IMR-90 (cell line): ENCODE data around the gene HINT3.

Source experiments
- FOS ChIP-seq: fragments of 150-350 bp; IDR thresholded peaks from 2 replicates; pipeline ENCODE4 v1.6.1; 2016; ENCODE audit warnings: low read depth, low read length
- MAFK ChIP-seq: IDR thresholded peaks from 2 replicates; pipeline ENCODE4 v1.6.1; 2012; ENCODE audit warnings: low read depth, low read length, improper control_type of control experiment
- MXI1 ChIP-seq: IDR thresholded peaks from 2 replicates; pipeline ENCODE4 v1.6.1; 2012; ENCODE audit warnings: low read depth, mild to moderate bottlenecking, low read length, moderate library complexity, borderline replicate concordance
- POLR2A ChIP-seq: IDR thresholded peaks from 2 replicates; pipeline ENCODE4 v1.6.1; 2012; ENCODE audit warnings: mild to moderate bottlenecking, low read depth, low read length
- SMC3 ChIP-seq: fragments of 150-350 bp; IDR thresholded peaks from 2 replicates; pipeline ENCODE4 v1.6.1; 2016; ENCODE audit warnings: low read depth, mild to moderate bottlenecking, antibody characterized with exemption, low read length, moderate library complexity
- TF ChIP-seq, protein P1 (sequence below): conservative IDR thresholded peaks from 2 replicates; pipeline ENCODE4 v1.5.1; 2012; ENCODE audit warnings: mild to moderate bottlenecking, low read depth, low read length, improper control_type of control experiment

DNA sequence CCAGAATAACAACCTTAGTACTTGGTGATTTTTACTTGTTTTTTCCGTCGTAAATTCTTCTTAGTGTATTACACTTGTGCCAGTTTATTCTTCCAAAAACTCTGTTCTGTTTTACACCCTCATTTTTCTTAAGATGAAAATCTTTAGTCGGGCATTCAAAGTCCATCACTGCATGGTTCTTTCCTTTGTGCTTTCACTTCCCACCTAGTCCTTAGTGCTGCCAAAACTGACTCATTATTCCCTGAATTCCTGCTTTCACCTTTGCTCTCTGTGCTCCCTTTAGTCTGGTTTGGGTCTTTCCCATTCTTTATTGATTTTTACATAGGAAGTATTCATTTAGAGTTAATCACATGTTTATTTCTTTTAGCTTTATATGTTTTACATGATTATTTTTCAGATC is 33.1 kb downstream of the HINT3 start:
- TF ChIP-seq, protein P1, sequence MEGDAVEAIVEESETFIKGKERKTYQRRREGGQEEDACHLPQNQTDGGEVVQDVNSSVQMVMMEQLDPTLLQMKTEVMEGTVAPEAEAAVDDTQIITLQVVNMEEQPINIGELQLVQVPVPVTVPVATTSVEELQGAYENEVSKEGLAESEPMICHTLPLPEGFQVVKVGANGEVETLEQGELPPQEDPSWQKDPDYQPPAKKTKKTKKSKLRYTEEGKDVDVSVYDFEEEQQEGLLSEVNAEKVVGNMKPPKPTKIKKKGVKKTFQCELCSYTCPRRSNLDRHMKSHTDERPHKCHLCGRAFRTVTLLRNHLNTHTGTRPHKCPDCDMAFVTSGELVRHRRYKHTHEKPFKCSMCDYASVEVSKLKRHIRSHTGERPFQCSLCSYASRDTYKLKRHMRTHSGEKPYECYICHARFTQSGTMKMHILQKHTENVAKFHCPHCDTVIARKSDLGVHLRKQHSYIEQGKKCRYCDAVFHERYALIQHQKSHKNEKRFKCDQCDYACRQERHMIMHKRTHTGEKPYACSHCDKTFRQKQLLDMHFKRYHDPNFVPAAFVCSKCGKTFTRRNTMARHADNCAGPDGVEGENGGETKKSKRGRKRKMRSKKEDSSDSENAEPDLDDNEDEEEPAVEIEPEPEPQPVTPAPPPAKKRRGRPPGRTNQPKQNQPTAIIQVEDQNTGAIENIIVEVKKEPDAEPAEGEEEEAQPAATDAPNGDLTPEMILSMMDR = no peak
- no peak for TF ChIP-seq MAFK
- no peak for TF ChIP-seq POLR2A
- TF ChIP-seq FOS = no peak
- no peak for TF ChIP-seq SMC3
- no peak for TF ChIP-seq MXI1
